Measurements from ENCODE around the gene AFF3. TPM values are rescaled to one million over a fixed set of nuclear protein-coding genes. Genes with fewer than 3 reads are reported as not detected.

Gene AFF3
- total and polyA plus RNA-seq, 10 of the 15 experiments (the other 5 are each of a cell fraction or from before 2014, with no cell fraction given): 0.26 to 5.5 (median 3.0) TPM

DNA sequence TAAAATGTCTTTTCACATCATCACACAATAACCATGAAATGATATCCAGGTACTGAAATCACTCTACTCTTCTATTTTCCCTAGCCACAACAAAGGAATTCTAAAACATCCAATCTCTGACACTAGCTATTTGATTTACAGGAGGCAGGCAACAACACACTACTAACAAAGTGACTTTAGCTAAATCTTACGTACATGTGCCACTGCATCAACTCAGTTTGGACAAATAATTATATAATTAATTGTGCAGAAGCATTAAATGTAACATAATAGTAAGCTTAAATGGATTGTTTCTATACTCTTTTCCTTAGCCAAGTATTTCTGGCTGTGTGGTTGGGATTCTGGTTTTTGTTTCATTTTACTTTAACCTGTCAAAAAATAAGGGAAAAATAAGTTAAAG, 192.4 kb downstream of the AFF3 start (continued):
- TF ChIP-seq, protein P1, sequence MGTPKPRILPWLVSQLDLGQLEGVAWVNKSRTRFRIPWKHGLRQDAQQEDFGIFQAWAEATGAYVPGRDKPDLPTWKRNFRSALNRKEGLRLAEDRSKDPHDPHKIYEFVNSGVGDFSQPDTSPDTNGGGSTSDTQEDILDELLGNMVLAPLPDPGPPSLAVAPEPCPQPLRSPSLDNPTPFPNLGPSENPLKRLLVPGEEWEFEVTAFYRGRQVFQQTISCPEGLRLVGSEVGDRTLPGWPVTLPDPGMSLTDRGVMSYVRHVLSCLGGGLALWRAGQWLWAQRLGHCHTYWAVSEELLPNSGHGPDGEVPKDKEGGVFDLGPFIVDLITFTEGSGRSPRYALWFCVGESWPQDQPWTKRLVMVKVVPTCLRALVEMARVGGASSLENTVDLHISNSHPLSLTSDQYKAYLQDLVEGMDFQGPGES (IDR thresholded peaks at IDR 0.05): no peak
- TF ChIP-seq ASH2L (IDR thresholded peaks at IDR 0.05; ENCODE audit: borderline replicate concordance, low read depth) (no peak), RBBP5 (conservative IDR thresholded peaks at IDR 0.05) (no peak), POLR2A (IDR thresholded peaks at IDR 0.05; ENCODE audit: low read depth, low read length) (no peak), CHD1 (IDR thresholded peaks at IDR 0.05; ENCODE audit: low read depth, low read length) (no peak), HDAC6 (IDR thresholded peaks at IDR 0.05; ENCODE audit: unreplicated experiment) (no peak), POU2F2 (IDR thresholded peaks at IDR 0.05; ENCODE audit: borderline replicate concordance, low read depth, low read length) (no peak), KLF5 (IDR thresholded peaks at IDR 0.05; ENCODE audit: partially characterized antibody) (no peak)
- TF ChIP-seq, protein P2, sequence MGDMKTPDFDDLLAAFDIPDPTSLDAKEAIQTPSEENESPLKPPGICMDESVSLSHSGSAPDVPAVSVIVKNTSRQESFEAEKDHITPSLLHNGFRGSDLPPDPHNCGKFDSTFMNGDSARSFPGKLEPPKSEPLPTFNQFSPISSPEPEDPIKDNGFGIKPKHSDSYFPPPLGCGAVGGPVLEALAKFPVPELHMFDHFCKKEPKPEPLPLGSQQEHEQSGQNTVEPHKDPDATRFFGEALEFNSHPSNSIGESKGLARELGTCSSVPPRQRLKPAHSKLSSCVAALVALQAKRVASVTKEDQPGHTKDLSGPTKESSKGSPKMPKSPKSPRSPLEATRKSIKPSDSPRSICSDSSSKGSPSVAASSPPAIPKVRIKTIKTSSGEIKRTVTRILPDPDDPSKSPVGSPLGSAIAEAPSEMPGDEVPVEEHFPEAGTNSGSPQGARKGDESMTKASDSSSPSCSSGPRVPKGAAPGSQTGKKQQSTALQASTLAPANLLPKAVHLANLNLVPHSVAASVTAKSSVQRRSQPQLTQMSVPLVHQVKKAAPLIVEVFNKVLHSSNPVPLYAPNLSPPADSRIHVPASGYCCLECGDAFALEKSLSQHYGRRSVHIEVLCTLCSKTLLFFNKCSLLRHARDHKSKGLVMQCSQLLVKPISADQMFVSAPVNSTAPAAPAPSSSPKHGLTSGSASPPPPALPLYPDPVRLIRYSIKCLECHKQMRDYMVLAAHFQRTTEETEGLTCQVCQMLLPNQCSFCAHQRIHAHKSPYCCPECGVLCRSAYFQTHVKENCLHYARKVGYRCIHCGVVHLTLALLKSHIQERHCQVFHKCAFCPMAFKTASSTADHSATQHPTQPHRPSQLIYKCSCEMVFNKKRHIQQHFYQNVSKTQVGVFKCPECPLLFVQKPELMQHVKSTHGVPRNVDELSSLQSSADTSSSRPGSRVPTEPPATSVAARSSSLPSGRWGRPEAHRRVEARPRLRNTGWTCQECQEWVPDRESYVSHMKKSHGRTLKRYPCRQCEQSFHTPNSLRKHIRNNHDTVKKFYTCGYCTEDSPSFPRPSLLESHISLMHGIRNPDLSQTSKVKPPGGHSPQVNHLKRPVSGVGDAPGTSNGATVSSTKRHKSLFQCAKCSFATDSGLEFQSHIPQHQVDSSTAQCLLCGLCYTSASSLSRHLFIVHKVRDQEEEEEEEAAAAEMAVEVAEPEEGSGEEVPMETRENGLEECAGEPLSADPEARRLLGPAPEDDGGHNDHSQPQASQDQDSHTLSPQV (IDR thresholded peaks at IDR 0.05): no peak

DNA sequence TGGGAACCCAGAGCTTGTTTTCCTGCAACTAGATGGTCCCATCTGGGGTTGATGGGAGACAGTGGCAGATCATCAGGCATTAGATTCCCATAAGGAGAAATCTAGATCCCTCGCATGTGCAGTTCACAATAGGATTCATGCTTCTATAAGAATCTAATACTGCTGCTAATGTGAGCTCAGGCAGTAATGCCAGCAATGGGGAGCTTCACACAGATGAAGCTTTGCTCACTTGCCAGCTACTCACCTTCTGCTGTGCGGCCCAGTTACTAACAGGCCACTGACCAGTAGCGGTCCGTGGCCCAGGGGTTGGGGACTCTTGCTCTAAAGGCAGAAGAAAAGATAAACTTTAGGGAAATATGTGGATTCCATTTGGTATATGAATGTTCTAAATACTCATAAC, 192.9 kb downstream of the AFF3 start:
- no peak overlapping the region for H3K27ac ChIP-seq (ENCODE audit: control insufficient read depth, insufficient read depth)
- ATAC-seq (no peak), DNase-seq (ENCODE audit: low read depth, low spot score) (no peak), FAIRE-seq (no peak)
- no TSS peak for BruUV-seq (replicated peaks)
- no peaks in the 10 kb centered on the region for H3K79me2 ChIP-seq (ENCODE audit: control insufficient read depth, insufficient read depth, low read length)
- WGBS (ENCODE audit: insufficient coverage, insufficient replicate concordance, low lambda C conversion rate, missing lambda C conversion rate): 56% methylated on average over 4 of the region's 4 CpGs
- no peaks in the 10 kb centered on the region for H3K9me3 ChIP-seq (replicated peaks; ENCODE audit: control insufficient read depth, insufficient read depth, low read length)
- intact Hi-C loops (cut with micrococcal nuclease; ENCODE audit: unreplicated experiment): no loop called here
- no peaks in the 10 kb centered on the region for H4K20me1 ChIP-seq (ENCODE audit: control insufficient read depth, insufficient read depth)
- no peaks in the 10 kb centered on the region for H3K4me1 ChIP-seq (ENCODE audit: control insufficient read depth, insufficient read depth, low read length)
- no peaks in the 10 kb centered on the region for H3K27me3 ChIP-seq (replicated peaks in 1 of 2; ENCODE audit: control insufficient read depth in 2 of 2, insufficient read depth in 2 of 2, low read length in 1 of 2)
- ChIA-PET POLR2A (no interaction called here), SMC1A (ENCODE audit: uncharacterized antibody, unreplicated experiment) (no interaction called here), CTCF (no interaction called here), RAD21 (ENCODE audit: unreplicated experiment) (no interaction called here)
- H3K4me3 ChIP-seq: no peak overlapping the region
- no peak overlapping the region for H3K4me2 ChIP-seq (ENCODE audit: control insufficient read depth, insufficient read depth)
- H3K36me3 ChIP-seq (ENCODE audit: control insufficient read depth in 2 of 2, insufficient read depth in 2 of 2, low read length in 1 of 2): no peaks in the 10 kb centered on the region
- no peak overlapping the region for H2AFZ ChIP-seq (ENCODE audit: control insufficient read depth, low read depth, low read length)
- H3K9ac ChIP-seq (ENCODE audit: control insufficient read depth, insufficient read depth, low read length): no peak overlapping the region
- in situ Hi-C loops (cut with MboI): loop anchor here (5.0 kb wide), 1 partner anchor 52 kb away; no protein-coding TSS in a partner anchor
- TF ChIP-seq KDM1A (IDR thresholded peaks at IDR 0.05; ENCODE audit: borderline replicate concordance): no peak
- TF ChIP-seq HDGF (IDR thresholded peaks at IDR 0.05): no peak
- TF ChIP-seq FOXM1 (IDR thresholded peaks at IDR 0.05; ENCODE audit: low read depth, low read length): no peak
- no peak for TF ChIP-seq RAD21 (IDR thresholded peaks at IDR 0.05; ENCODE audit: insufficient read depth, low read depth, low read length)
- TF ChIP-seq BRCA1 (IDR thresholded peaks at IDR 0.05; ENCODE audit: low read depth, low read length): no peak
- TF ChIP-seq POLR2AphosphoS2 (IDR thresholded peaks at IDR 0.05; ENCODE audit: low read depth, low read length): no peak
- TF ChIP-seq TCF3 (IDR thresholded peaks at IDR 0.05; ENCODE audit: borderline replicate concordance, insufficient read depth, low read depth, low read length): no peak
- no peak for TF ChIP-seq NR2F1 (conservative IDR thresholded peaks at IDR 0.05)
- TF ChIP-seq, protein P3, sequence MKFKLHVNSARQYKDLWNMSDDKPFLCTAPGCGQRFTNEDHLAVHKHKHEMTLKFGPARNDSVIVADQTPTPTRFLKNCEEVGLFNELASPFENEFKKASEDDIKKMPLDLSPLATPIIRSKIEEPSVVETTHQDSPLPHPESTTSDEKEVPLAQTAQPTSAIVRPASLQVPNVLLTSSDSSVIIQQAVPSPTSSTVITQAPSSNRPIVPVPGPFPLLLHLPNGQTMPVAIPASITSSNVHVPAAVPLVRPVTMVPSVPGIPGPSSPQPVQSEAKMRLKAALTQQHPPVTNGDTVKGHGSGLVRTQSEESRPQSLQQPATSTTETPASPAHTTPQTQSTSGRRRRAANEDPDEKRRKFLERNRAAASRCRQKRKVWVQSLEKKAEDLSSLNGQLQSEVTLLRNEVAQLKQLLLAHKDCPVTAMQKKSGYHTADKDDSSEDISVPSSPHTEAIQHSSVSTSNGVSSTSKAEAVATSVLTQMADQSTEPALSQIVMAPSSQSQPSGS (IDR thresholded peaks at IDR 0.05; ENCODE audit: low read length): no peak
- TF ChIP-seq RCOR1 (conservative IDR thresholded peaks at IDR 0.05; ENCODE audit: low read depth, low read length): no peak
- TF ChIP-seq FOS (IDR thresholded peaks at IDR 0.05; ENCODE audit: borderline replicate concordance, extremely low read depth, insufficient read length): no peak
- TF ChIP-seq STAT1 (conservative IDR thresholded peaks at IDR 0.05): no peak

Data from GM12878 (cell line).